Duodenal mucosa (tissue), 2 donors: Measurements from ENCODE around the gene SH3BGRL2.
"Not testable (repeated sequence)": the region's sequence is repeated elsewhere in the genome, so short reads cannot be mapped to it uniquely, and the experiment has no call there.

Source experiments
- H3K27ac ChIP-seq: one replicate; pipeline ENCODE4 v1.7.0; 2013; ENCODE audit warnings: low read depth, low read length
- H3K27me3 ChIP-seq, 2 donors: one replicate each; pipeline ENCODE4 v1.7.0; 2013; ENCODE audit warnings: low read length in 2 of 2, control low read depth in 1 of 2; ENCODE audit not compliant: insufficient read depth in 2 of 2, control insufficient read depth in 1 of 2
- H3K36me3 ChIP-seq, 2 donors: one replicate each; pipeline ENCODE4 v1.7.0; 2013; ENCODE audit warnings: low read length in 2 of 2, control low read depth in 1 of 2; ENCODE audit not compliant: insufficient read depth in 2 of 2, control insufficient read depth in 1 of 2
- H3K4me1 ChIP-seq, 2 donors: one replicate each; pipeline ENCODE4 v1.7.0; 2013; ENCODE audit warnings: low read length in 2 of 2, control low read depth in 1 of 2; ENCODE audit not compliant: insufficient read depth in 2 of 2, control insufficient read depth in 1 of 2
- H3K4me3 ChIP-seq, 2 donors: one replicate each; pipeline ENCODE4 v1.7.0; 2013; ENCODE audit warnings: low read length in 2 of 2, low read depth in 1 of 2
- H3K9ac ChIP-seq, 2 donors: one replicate each; pipeline ENCODE4 v1.7.0; 2013; ENCODE audit warnings: low read length in 2 of 2, low read depth in 1 of 2
- H3K9me3 ChIP-seq, 2 donors: one replicate each; pipeline ENCODE4 v1.7.0; 2013; ENCODE audit warnings: low read length in 2 of 2, control low read depth in 1 of 2; ENCODE audit not compliant: control insufficient read depth in 1 of 2

SH3BGRL2 gene

GRCh38 chr6:79668381-79668780, 37.3 kb downstream of the SH3BGRL2 start:
- no peaks in the 10 kb centered on the region for H3K27me3 ChIP-seq
- H3K4me3 ChIP-seq = no peak overlapping the region
- no peaks in the 10 kb centered on the region for H3K9me3 ChIP-seq
- H3K9ac ChIP-seq = no peak overlapping the region
- no peak overlapping the region for H3K27ac ChIP-seq
- no peaks in the 10 kb centered on the region for H3K36me3 ChIP-seq
- peaks cover 35 to 49% of the 10 kb centered on the region in 2 donors for H3K4me1 ChIP-seq

DNA sequence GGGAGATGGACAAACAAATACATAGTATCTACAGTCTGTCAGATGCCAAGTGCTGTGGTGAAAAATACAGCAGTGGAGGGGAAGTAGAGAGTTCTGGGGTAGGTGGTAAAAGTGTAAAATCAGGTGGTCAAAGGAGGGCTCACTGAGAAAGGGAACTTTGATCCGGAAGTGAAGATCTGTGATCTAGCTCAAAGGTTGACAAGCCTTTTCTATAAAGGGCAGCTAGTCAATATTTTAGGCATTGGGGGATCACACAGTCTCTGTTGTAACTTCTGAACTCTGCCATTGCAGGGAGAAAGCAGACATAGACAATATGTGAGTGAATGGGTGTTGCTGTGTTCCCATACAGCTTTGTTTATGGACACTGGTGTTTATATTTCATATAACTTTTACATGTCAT, 38.6 kb downstream of the SH3BGRL2 start:
- peaks cover 35 to 49% of the 10 kb centered on the region in 2 donors for H3K4me1 ChIP-seq
- no peak overlapping the region for H3K9ac ChIP-seq
- H3K27me3 ChIP-seq = no peaks in the 10 kb centered on the region
- H3K27ac ChIP-seq = no peak overlapping the region
- H3K4me3 ChIP-seq = no peak overlapping the region
- no peaks in the 10 kb centered on the region for H3K9me3 ChIP-seq
- H3K36me3 ChIP-seq = peaks cover 0 to 9% of the 10 kb centered on the region in 2 donors

- no peak overlapping the region for H3K9ac ChIP-seq
Measured at GRCh38 chr6:79670789-79671188, 39.7 kb downstream of the SH3BGRL2 start.

GRCh38 chr6:79671600-79672266, 40.6 kb downstream of the SH3BGRL2 start:
- Histone ChIP-seq H3K4me1 (peaks cover 29 to 43% of the 10 kb centered on the region in 2 donors), H3K4me3 (peak overlapping the region in 1 of 2 donors; percentile 20), H3K27ac (peak overlapping the region; percentile 68), H3K36me3 (peaks cover 0 to 9% of the 10 kb centered on the region in 2 donors), H3K9me3 (no peaks in the 10 kb centered on the region), H3K9ac (peak overlapping the region; percentile 10 to 30), H3K27me3 (no peaks in the 10 kb centered on the region)

More at GRCh38 chr6:79670789-79671188, 39.7 kb downstream of the SH3BGRL2 start:
- no peak overlapping the region for H3K4me3 ChIP-seq
- peaks cover 34 to 47% of the 10 kb centered on the region in 2 donors for H3K4me1 ChIP-seq
- no peaks in the 10 kb centered on the region for H3K27me3 ChIP-seq
- H3K36me3 ChIP-seq = peaks cover 0 to 9% of the 10 kb centered on the region in 2 donors
- peak overlapping the region; percentile 39 for H3K27ac ChIP-seq
- no peaks in the 10 kb centered on the region for H3K9me3 ChIP-seq

DNA sequence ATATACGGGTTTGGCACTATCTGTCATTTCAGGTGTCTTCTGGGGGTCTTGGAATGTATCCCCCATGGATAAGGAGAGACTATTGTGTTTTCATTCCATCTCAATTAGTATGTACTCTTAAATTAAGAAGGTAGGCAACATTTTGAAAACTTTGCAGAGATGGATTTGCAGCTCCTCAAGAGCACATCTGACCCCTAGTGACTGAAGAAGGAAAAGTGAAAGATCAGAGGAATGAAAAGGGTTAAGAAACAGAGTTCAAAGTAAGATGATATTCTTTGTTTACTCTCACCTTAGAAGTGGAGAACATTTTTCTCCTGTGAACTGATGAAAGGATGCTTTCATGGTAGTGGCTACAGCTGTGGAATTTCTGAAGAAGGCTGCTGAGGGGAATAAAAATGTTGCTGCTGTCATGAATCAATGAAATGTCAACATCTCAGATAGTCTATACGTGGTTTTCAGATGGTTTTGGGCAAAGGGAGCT, 41.5 kb downstream of the SH3BGRL2 start:
- H3K9me3 ChIP-seq = no peaks in the 10 kb centered on the region
- no peak overlapping the region for H3K27ac ChIP-seq
- H3K27me3 ChIP-seq = no peaks in the 10 kb centered on the region
- no peak overlapping the region for H3K9ac ChIP-seq
- H3K36me3 ChIP-seq = peaks cover 0 to 15% of the 10 kb centered on the region in 2 donors
- H3K4me1 ChIP-seq = peaks cover 29 to 51% of the 10 kb centered on the region in 2 donors
- no peak overlapping the region for H3K4me3 ChIP-seq

GRCh38 chr6:79673947-79674346, 42.8 kb downstream of the SH3BGRL2 start:
- Histone ChIP-seq H3K9ac (no peak overlapping the region), H3K9me3 (no peaks in the 10 kb centered on the region), H3K36me3 (peaks cover 0 to 15% of the 10 kb centered on the region in 2 donors), H3K4me1 (peaks cover 24 to 39% of the 10 kb centered on the region in 2 donors), H3K27ac (no peak overlapping the region), H3K4me3 (no peak overlapping the region), H3K27me3 (no peaks in the 10 kb centered on the region)

GRCh38 chr6:79676785-79677736, 45.9 kb downstream of the SH3BGRL2 start:
- Histone ChIP-seq H3K4me1 (peaks cover 4 to 12% of the 10 kb centered on the region in 2 donors), H3K27me3 (no peaks in the 10 kb centered on the region), H3K36me3 (peaks cover 0 to 15% of the 10 kb centered on the region in 2 donors), H3K4me3 (no peak overlapping the region), H3K9ac (no peak overlapping the region), H3K9me3 (no peaks in the 10 kb centered on the region), H3K27ac (no peak overlapping the region)

DNA sequence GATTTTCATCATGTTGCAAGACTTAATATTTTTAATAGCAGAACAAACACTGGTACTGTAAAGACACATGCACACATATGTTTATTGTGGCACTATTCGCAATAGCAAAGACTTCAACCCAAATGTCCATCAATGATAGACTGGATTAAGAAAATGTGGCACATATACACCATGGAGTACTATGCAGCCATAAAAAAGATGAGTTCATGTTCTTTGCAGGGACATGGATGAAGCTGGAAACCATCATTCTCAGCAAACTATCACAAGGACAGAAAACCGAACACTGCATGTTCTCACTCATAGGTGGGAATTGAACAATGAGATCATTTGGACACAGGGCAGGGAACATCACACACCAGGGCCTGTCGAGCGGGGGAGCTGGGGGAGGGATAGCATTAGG, 51.6 kb downstream of the SH3BGRL2 start:
- H3K36me3 ChIP-seq, H3K27me3 ChIP-seq, H3K4me3 ChIP-seq, H3K9ac ChIP-seq, H3K9me3 ChIP-seq, H3K27ac ChIP-seq: not testable (repeated sequence)
- H3K4me1 ChIP-seq = peaks cover 12 to 27% of the 10 kb centered on the region in 2 donors

DNA sequence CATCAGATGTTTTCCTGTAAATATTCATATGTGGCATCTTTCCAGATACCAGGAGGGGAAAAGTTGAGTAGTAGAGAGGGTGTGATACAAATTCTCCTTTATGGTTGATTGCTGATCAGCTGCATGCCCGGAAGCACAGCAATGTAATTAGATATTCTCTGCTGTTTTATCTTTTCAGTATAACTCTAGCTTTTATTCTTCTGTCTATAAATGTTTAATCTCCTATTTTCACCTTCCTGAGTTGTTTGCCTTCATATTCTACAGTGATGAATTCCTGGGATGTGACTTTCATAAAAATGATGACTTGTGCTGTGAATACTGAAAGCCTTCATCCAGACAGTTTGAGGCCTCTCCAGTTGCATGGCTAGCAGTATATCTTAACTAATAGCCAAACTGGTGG, 53.7 kb downstream of the SH3BGRL2 start:
- Histone ChIP-seq H3K9ac (no peak overlapping the region), H3K36me3 (peaks cover 0 to 6% of the 10 kb centered on the region in 2 donors), H3K9me3 (no peaks in the 10 kb centered on the region), H3K27me3 (no peaks in the 10 kb centered on the region), H3K4me3 (no peak overlapping the region), H3K4me1 (peaks cover 12 to 28% of the 10 kb centered on the region in 2 donors), H3K27ac (no peak overlapping the region)
